ENCODE data around the gene MGP.

The MGP gene

GRCh38 chr12:14885718-14886221 is at the start of gene MGP:
Gene MGP (minus strand): TSS chr12:14885854. CDS start chr12:14885791, 63 bp downstream.
- DNase-seq, result peak; percentile 22

GRCh38 chr12:14935031-14935430 is 49.4 kb upstream of the MGP start:
- DNase-seq, result no peak

GRCh38 chr12:14934511-14934910 is 48.9 kb upstream of the MGP start:
- DNase-seq, result no peak

GRCh38 chr12:14931791-14932560 is 46.3 kb upstream of the MGP start:
- no peak for DNase-seq

GRCh38 chr12:14931359-14931758 is 45.7 kb upstream of the MGP start:
- DNase-seq, result no peak

- no peak for DNase-seq
Measured at GRCh38 chr12:14930299-14930698, 44.6 kb upstream of the MGP start.

GRCh38 chr12:14928931-14929330 is 43.3 kb upstream of the MGP start:
- no peak for DNase-seq

GRCh38 chr12:14927267-14927666 is 41.6 kb upstream of the MGP start:
- DNase-seq, result no peak

- DNase-seq, result no peak
Measured at GRCh38 chr12:14924541-14924940, 38.9 kb upstream of the MGP start.

GRCh38 chr12:14923944-14924343 is 38.3 kb upstream of the MGP start:
- no peak for DNase-seq

GRCh38 chr12:14921218-14921617 is 35.6 kb upstream of the MGP start:
- DNase-seq, result no peak

- no peak for DNase-seq
Measured at GRCh38 chr12:14920475-14921126, 34.9 kb upstream of the MGP start.

GRCh38 chr12:14919455-14919854 is 33.8 kb upstream of the MGP start:
- no peak for DNase-seq

GRCh38 chr12:14915736-14916135 is 30.1 kb upstream of the MGP start:
- DNase-seq, result no peak

- DNase-seq, result no peak
Measured at GRCh38 chr12:14913381-14913781, 27.7 kb upstream of the MGP start.

- no peak for DNase-seq
Measured at GRCh38 chr12:14911131-14911530, 25.5 kb upstream of the MGP start.

GRCh38 chr12:14910090-14910915 is 24.6 kb upstream of the MGP start:
- no peak for DNase-seq

- no peak for DNase-seq
Measured at GRCh38 chr12:14907953-14908352, 22.3 kb upstream of the MGP start.

GRCh38 chr12:14906114-14906513 is 20.5 kb upstream of the MGP start:
- no peak for DNase-seq

- DNase-seq, result no peak
Measured at GRCh38 chr12:14905269-14906004, 19.8 kb upstream of the MGP start.

- DNase-seq, result no peak
Measured at GRCh38 chr12:14904854-14905253, 19.2 kb upstream of the MGP start.

GRCh38 chr12:14903386-14904098 is 17.9 kb upstream of the MGP start:
- DNase-seq, result no peak
